ENCODE data around the gene CRADD.
"Not testable (repeated sequence)": the region's sequence is repeated elsewhere in the genome, so short reads cannot be mapped to it uniquely, and the experiment has no call there.

CRADD gene

GRCh38 chr12:93677195-93678064 lies at the start of gene CRADD:
CRADD (plus strand) TSS chr12:93677375.
- DNase-seq = peak; percentile 95

GRCh38 chr12:93632383-93632782 lies 44.8 kb upstream of the CRADD start:
- no peak for DNase-seq

DNA sequence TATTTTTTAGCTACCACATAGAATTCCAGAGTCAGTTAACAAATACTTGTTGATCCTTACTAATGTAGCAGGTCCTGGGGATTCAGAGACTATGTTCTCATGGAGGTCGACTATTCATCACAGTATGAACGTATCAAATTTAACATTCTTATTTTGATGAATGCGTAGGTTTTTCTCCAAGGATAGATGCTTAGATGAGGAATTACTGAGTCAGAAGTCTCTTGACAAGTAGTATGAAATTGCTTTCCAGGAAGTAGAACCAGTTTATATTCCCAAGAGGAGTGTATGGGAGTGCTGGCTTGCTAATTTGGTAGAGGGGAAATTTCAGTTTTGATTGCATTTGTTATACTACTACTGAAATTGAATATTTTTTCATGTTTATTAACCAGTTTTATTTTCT lies 42.8 kb upstream of the CRADD start:
- DNase-seq = no peak

DNA sequence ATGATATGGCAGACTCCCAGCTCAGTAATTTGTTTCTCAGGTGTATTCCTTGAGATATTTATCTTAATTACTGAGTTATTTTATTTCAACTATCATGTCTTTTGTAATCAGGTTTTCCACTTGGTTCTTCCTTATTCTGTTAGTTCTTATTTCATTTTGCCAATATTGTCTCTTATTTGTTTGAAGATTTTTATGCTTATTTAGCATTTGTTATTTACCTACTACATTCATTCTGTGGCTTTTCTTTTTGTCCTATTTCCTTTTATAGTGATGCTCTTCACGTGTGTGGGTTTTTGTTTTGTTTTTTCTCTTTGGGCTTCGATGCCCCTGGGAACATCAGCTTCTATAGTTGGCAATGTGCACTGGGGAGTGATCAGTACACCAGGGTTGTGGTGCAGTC lies 40.5 kb upstream of the CRADD start:
- DNase-seq = no peak

DNA sequence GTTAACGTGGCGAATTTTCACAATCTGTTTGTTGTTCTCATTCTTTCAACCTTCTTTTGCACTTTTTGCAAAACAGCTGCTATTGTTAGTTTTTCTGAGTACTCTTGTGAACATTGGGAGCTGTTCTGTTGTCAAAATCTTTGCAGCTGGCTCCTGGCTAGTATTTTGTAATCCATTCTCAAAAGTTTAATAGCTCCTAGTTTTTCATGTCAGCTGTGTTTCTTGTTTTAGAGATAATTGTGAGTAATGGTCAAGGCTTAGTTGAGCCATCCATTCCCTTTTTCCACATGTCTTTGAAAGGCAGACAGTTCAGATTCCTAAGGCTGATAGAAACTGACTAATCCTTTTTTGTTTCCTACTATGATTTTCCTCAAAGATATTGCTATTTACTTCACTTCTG lies 39.1 kb upstream of the CRADD start:
- DNase-seq = no peak

GRCh38 chr12:93638954-93639353 lies 38.2 kb upstream of the CRADD start:
- no peak for DNase-seq

GRCh38 chr12:93639406-93639805 lies 37.8 kb upstream of the CRADD start:
- DNase-seq = no peak

GRCh38 chr12:93641380-93641779 lies 35.8 kb upstream of the CRADD start:
- DNase-seq = not testable (repeated sequence)

DNA sequence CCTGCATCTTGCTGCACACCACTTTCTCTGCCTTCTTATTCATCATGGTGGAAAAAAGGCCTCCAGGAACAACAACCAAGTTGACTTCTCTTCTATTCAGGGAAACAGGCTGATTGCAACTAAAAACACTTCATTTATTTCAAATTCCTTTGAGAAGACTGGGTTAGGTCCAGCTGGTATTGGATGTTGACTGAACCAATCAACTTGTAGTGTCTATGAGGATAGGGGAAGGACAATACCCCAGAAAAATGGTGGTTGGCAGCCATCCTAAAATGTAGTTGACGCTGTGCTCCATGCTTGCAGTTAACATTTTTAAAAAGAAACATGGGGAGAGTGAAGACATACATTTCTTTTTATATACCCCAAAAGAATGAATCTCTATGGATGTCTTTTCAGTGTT lies 34.4 kb upstream of the CRADD start:
- no peak for DNase-seq

- no peak for DNase-seq
Observed at GRCh38 chr12:93645702-93646101, 31.5 kb upstream of the CRADD start.

DNA sequence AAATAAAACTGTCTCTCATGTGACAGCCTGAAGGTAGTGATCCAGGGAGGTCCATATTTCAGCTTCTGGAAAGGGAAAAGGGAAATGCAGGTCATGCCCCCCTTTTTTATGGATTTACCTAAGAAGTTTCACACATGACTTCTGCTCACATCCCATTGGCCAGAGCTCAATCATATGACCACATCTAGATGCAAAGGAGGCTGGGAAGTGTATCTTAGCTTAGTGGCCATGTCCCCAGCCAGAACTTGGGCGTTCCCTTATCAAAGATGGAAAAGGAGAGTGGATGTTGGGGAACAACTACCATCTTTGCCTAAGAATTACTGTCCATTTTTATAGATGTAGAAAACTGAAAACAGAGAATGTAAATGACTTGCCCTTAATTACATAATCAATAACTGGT lies 26.5 kb upstream of the CRADD start:
- no peak for DNase-seq

GRCh38 chr12:93653079-93653478 lies 24.1 kb upstream of the CRADD start:
- DNase-seq = no peak

DNA sequence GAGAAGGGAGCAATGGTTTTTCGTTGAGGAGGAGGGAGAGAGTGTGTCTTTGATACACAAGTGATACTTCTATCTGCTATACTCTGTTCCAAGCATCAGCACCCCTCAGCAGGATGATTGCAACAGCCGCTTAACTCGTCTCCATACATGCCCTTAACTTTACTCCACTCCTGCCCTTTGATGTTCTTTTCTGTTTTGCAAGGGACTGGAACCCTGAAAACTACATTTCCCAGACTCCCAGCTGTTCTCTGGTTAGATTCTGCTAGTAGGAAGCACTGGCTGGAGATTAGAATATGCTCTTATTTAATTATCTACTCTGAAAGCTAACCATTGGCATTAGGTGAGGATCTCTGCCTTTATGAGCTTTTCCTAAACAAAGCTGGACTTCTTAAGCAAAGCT lies 23.5 kb upstream of the CRADD start:
- DNase-seq = no peak

GRCh38 chr12:93654421-93654820 lies 22.8 kb upstream of the CRADD start:
- DNase-seq = no peak

- no peak for DNase-seq
Observed at GRCh38 chr12:93657071-93657470, 20.1 kb upstream of the CRADD start.

DNA sequence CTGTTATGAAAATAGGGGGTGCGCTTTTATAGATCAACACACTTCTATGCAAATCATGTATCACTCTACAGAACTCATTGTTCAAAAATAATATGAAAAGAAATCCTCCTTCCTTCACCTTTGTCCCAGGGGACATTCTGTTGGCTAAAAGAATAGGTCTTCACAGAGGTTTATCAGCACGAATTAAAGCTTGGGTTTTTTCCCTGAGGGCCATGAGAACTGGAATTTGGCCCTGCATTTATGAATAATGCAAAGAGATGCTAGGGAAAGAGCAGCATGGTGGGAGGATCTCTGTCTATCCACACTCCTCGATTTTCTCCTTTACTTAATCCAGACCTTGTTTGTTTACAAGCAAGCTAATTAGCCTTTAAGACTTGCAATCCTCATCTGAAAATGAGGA lies 16.2 kb upstream of the CRADD start:
- DNase-seq = no peak

- DNase-seq = no peak
Observed at GRCh38 chr12:93663006-93663728, 14.0 kb upstream of the CRADD start.

DNA sequence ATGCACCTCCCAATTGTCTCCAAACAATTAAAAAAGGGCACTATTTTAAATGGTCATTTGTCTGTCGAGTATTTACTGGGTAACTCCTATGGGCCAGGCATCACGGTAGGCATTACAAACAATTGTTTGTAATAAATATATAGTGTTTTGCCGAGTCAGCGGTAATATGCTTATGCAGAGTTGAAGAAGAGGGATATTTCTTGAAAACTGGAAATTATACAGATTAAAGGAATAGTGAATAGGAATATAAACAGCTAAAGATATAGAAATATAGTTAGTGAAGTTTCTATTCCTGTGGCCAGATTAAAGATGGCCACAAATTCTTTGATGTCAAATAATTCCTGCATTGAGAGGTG lies 13.5 kb upstream of the CRADD start:
- no peak for DNase-seq

- no peak for DNase-seq
Observed at GRCh38 chr12:93664573-93665138, 12.5 kb upstream of the CRADD start.

- no peak for DNase-seq
Observed at GRCh38 chr12:93667672-93668071, 9.5 kb upstream of the CRADD start.

DNA sequence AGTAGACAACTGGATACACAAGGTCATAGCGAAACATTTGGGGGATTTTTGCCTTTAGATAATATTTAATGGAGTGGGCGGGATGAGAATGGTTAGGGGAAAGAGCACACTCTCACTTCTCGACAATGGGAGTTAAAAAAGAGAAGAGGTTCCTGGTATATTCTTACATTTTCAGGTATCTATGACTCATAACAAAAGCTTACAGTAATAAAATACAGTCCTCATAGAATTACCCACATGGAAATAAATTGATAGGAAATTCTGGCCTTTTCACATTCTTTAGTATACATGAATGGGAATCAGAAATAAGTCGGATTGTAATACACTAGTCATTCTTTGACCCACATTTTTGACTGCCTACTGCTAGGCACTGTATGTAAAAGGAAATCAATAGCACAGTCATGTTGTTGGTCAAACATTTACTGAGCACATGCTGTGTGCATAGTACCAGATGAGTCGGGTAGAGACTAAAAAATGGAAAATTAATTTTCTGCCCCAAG lies 8.2 kb upstream of the CRADD start:
- DNase-seq = peak; percentile 6

DNA sequence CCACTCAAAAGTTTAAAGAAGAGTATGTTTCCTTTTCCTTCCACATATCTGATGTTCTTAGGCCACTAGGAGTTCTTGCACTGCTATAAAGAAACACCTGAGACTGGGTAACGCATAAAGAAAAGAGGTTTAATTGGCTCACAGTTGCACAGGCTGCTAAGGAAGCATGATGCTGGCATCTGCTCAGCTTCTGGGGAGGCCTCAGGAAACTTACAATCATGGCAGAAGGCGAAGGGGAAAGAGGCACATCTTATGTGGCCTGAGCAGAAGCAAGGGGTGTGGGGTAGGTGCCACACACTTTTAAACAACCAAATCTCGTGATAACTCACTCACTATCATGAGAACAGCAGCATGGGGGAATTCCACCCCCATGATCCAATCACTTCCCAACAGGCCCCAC lies 7.7 kb upstream of the CRADD start:
- DNase-seq = no peak

GRCh38 chr12:93670104-93670503 lies 7.1 kb upstream of the CRADD start:
- DNase-seq = no peak

GRCh38 chr12:93671044-93671443 lies 6.1 kb upstream of the CRADD start:
- no peak for DNase-seq

All from activated CD4-positive, alpha-beta T cell treated with anti-CD3 and anti-CD28 coated beads, Interleukin-2, Interleukin-6, amounts not matched to agents 100 ng/mL and 50 ng/mL, durations not matched to agents 16 hours and 8 hours (primary cell).